T-helper 9 cell (primary cell): ENCODE measurements around the gene TMEM43.

Experiments
- DNase-seq: peaks from one replicate; pipeline ENCODE4 v3.0.0-alpha.2; 2020

TMEM43 gene

DNA sequence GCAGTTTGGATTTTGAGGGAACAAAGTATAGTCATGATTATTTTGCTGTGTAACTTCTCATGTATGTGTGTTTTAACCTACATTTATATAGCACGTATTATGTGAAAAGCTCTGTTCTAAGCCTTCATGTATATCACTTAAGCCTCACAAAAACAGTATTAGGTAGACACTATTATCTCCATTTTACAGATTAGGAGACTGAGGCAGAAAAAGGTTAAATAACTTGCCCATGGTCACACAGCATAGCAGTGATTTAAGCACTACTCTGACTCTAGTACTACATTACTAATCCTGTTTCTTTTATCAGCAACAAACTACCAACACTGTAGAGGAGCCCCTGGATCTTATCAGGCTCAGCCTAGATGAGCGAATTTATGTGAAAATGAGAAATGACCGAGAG, 56.4 kb downstream of the TMEM43 start:
- no peak for DNase-seq

DNA sequence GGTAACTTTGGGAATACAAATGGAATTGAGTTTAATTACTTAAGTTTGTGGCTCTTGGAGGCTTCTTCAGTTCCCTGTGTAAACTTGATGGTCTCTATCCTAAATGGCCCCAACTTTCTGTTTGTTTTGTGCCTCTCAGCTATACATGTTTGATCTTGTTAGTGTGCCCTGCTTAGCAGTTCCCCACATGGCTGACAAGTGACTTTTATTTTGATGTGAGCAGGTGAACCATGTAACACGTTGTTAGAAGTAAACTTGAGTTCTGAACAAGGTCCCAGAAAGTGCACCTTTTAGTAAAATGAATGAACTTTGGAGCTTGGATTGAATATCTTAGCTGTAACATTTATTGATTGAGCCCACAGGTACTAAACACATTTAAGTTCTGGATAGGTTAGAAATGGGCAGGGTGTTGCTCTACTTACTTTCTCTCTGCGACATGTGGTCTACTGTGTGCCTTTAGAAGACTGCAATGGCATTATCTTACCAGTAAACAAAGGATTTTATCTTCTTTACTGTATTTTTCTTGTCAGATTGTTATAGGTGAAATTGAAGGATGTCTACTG, 58.2 kb downstream of the TMEM43 start:
- DNase-seq, result no peak

DNA sequence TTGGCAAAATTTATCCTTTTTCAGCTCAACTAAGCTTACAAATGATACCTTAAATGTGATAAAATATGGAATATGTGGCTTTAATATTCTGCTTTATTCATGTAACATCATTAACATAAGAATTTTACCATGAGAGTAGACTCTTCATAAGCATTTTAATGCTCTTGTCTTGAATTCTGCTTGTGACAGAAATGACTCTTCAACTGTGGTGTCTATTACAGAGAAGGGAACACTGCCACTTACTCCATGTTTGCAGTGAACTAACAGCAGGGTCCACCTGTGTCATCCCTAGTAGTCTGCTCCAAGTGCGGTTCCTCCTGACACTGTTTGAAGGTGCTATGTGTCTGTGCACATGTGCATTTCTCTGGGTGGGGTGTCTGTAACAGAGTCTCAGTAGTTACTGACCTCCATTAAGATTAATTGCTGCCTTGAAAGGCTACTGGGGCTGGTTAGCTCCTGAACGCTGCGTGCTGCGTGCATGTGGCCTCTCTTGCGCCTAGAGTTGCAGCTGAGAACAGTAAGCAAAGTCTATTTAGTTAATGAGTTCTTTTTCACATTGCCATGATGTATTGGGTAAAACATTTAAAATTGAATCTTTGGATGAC, 62.1 kb downstream of the TMEM43 start:
- no peak for DNase-seq

DNA sequence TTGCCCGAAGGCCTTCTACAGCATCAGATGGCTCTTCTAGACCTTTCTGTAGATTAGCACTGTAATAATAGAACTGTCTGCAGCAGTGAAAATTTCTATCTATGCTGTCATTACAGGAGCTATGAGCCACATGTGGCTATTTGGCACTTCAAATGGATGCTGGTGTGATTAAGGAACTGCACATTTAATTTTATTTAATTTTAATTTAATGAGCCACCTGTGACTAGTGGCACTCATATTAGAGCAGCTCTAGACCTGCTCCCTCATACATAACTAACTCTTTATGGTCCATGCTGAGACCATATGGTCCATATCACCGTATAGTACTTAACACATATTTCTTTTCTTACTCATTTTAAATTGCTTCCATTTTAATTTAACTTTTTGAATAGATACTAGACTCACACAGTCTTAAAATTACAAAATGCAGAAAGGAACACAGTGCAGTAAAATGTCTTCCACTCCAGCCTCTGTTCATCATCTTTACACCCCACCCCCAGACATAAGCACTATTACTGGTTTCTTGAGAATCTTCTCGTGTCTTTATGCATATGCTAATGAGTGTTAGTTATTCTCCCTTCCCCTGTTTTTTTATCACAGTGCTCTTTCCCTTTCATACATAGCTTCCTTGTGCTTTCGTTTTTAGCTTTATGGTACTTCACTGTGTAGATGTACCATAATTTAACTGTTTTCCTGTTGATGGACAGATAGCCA, 63.3 kb downstream of the TMEM43 start:
- DNase-seq, result no peak
